SW 1271 (cell line): ENCODE results near the gene TMEM80.
"Not testable (repeated sequence)": the region's sequence is repeated elsewhere in the genome, so short reads cannot be mapped to it uniquely, and the experiment has no call there.

Source experiments
- DNase-seq, 2 experiments: peaks; one replicate each; lab custom pipeline; 2025; lab: John Stamatoyannopoulos, UW

TMEM80 gene

DNA sequence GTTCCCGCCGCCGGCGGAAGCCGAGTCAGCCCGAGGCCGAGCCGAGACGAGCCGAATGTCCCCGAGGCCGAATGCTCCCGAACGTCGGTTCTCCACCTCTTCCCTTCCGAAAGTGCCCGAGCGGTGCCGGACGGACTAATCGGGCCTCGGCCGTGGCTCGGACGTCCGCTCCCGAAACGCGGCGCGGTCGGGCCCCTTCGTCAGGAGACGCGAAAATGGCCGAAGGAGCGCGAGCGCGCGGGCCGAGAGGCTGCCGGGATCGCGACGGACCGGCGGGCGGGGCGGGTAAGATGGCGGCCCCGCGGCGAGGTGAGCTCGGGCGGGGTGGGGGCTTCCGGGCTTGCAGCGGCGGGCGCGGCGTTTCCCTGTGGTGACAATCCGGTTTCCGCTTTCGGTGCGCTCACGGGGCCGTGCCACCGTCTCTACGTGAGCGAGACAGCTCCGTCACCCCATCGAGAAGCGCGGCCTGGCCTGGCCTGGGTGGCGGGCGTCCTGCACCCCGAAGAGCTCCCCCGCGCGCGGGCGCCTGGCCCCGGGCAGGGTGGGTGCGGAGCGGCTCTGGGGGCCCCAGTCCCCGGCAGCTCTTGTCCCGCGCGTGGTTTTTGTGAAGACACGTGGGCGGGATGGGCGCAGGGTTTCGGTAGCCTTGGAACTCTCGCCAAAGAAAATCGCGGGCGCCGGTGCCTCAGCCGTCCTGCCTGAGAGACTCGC lies at the start of gene TMEM80:
Gene TMEM80 (plus strand): TSS at position 279 of the 711 bp plus-strand sequence. CDS start 12 bp downstream, at position 291.
- DNase-seq, result peak; percentile 90 to 91

DNA sequence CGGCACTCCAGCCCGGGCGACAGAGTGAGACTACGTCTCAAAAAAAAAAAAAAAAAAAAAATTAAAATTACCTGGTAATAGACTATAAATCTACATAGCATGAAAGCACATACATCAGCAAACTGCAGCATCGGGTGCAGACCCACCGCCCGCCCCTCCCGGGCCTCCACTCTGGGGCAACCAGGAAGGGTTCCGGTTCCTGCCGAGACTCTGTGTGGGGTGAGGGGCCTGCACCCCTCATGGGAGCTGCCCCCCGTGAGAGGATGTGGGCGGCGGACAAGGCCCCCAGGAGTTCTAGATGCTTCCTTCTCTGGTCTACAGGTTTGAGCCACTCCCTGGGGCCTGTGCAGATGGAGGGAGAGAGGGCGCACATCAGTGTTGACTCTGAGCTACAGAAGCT lies 49.4 kb upstream of the TMEM80 start:
- no peak for DNase-seq

DNA sequence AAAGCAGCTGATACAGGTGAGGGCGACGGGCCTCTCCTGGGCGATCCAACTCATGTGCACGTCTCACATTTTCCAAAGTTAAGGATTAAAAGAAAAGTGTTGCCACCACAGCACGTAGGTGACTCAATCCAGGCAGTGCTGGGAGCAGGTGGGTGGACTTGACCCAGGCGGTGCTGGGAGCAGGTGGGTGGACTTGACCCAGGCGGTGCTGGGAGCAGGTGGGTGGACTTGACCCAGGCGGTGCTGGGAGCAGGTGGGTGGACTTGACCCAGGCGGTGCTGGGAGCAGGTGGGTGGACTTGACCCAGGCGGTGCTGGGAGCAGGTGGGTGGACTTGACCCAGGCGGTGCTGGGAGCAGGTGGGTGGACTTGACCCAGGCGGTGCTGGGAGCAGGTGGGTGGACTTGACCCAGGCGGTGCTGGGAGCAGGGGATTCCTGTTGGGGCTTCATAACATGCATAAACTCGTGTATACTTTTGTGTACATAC lies 47.9 kb upstream of the TMEM80 start:
- DNase-seq, result not testable (repeated sequence)

DNA sequence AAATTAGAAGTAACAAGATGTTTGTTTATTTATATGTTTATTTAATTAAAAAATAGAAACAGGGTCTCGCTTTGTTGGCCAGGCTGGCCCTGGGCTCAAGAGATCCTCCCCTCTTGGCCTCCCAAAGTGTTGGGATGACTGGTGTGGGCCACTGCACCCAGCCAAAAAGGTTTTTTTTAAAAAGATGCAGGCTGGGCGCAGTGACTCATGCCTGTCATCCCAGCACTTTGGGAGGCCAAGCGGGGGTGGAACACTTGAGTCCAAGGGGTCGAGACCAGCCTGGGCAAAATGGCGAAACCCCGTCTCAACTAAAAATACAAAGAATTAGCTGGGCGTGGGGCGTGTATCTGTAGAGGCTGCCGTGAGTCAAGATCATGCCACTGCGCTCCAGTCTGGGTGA lies 45.1 kb upstream of the TMEM80 start:
- DNase-seq, result no peak

DNA sequence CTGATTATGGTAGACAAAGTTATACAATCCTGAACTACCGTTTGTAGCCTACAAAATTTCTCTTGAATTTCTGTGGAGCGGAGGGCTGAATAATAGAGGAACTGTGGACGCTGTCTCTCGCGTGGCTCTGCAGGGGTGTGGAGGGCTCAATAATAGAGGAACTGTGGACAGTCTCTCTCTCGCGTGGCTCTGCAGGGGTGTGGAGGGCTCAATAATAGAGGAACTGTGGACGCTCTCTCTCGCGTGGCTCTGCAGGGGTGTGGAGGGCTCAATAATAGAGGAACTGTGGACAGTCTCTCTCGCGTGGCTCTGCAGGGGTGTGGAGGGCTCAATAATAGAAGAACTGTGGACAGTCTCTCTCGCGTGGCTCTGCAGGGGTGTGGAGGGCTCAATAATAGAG lies 42.5 kb upstream of the TMEM80 start:
- DNase-seq, result not testable (repeated sequence)

DNA sequence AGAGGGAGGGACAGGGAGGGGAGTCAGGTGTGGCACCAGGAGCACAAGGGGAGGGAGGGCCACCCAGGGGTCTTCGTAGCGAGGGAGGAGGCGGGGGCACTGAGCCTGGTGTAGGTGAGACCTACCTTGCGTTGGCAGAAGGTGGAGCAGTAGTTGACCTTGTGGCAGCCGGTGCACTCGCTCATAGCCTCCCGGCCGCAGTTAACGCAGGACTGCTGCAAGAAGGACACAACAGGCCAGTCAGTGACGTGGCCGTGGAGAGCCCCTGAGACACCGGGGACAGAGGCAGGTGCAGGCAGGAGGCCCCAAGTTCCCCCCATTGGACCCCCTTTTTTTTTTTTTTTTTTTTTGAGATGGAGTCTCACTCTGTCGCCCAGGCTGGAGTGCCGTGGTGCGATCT lies 41.8 kb upstream of the TMEM80 start:
- DNase-seq, result no peak

DNA sequence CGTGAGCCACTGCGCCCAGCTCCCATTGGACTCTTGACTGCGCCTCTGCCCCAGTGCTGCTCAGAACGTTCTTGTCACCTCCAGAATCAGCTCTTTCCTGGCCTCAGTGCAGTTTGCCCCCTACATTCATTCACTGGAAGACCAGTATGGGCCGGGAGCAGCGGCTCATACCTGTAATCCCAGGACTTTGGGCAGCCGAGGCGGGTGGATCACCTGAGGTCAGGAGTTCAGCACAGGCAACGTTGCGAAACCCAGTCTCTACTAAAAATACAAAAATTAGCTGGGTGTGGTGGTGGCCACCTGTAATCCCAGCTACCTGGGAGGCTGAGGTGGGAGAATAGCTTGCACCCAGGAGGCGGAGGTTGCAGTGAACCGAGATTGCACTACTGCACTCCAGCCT lies 41.2 kb upstream of the TMEM80 start:
- not testable (repeated sequence) for DNase-seq

DNA sequence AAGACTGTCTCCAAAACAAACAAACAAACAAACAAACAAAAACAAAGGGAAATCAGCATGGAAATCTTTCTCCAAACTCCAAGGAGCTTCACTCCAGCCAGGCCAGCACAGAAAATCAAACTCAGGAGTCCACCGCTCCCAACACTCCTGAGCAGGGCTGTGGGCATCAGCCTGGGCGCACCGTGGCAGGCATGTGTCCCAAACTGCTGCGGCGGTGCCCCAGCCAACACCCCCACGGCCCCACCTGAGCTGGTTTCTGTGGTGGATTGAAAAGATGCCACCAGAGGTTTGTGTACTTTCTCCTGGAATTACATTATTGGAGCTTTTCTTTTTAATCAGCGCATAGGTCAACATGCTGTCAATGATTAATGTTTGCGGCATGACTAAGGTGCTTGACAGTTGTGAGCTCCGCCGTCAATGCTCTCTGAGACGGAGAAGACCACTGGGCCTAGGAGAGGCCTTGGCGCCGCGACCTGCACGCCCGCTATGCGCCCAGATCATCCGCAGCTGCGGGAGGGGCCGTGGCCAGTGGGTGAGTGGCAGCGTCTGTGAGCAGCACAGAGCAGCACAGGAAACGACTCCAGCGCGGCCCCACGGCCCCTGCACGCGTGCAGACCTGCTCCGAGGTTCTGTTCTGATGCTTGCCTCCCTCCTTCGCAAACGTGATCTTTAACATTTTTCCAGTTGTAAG lies 40.4 kb upstream of the TMEM80 start:
- DNase-seq, result no peak

DNA sequence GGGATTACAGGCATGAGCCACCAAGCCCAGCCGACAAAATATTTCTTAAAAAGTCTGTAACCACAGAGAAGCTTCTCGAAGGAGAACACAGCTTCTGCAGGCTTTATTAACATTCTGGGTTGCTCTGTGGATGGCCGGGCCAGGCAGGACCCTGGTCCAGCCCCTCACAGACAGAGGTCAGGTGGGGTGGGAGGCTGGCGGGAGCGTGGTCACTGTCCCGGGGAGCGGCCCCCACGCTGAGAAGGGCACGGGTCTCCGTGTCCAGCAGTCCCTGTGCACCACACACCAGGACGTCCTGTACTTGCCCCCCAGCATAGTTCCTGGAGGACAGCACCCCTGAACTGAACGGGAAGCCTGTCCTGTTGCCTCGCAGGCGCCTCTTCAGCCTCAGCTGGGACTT lies 39.2 kb upstream of the TMEM80 start:
- DNase-seq, result no peak

DNA sequence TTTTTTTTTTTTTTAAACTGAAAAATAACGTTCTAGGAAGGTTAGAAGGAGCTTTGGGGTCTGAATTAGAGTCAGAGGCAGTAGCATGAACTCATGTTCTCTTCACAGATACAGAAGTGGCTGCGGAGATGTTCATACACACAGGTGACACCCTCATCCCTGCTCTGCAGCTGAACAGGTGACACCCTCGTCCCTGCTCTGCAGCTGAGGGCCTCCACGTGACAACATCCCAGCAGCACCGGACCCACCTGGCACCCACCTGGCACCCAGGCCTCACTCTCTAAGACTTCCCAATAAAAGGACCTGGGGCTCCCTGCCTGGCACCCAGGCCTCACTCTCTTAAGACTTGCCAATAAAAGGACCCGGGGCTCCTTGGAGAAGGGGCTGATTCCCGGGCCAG lies 38.8 kb upstream of the TMEM80 start:
- no peak for DNase-seq

DNA sequence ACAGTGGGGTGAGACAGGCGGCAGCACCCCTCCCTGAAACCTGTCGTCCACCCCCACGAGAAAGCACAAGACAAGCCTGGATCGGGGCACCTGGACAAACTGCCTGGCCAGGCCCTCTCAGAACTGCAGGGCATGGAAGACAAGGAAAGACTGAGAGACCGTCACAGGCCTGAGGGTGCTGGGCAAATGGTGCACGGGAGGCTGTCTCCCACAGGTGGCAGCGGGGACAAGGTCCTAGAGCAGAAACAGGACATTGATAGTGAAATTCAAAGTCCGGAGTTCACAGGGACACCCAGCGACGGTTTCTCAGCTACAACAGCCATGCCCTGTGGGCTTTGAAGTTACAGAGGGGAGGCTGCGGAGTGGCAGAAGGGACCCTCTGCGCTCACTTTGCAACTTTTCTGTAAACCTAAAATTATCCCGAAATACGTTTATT lies 37.9 kb upstream of the TMEM80 start:
- no peak for DNase-seq

DNA sequence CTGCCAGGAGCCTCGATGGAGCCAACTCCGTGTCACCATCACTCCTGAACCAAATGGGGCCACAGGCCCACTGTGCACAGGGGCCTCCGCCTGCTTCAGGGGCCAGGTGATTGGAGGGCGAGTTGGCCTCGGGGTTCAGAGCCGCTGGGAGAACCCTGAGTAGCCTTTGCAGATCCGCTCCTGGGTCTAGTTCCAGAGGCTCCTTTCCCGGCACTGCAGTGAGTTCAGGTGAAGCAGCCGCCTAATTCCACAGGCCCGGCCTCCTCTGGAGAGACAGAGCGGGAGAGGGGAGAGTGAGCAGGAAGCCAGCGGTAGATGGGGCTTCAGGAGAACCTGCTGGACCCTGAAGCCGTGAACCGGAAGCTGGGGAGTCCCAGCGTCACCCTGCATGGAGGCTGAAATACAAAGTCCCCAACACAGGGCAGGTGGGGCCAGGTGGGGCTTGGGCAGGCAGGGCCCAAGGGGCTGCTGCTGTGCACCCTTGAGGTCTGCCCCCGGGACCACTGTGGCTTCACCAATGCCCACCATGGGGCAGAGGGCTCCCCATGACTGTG lies 36.0 kb upstream of the TMEM80 start:
- DNase-seq, result no peak

DNA sequence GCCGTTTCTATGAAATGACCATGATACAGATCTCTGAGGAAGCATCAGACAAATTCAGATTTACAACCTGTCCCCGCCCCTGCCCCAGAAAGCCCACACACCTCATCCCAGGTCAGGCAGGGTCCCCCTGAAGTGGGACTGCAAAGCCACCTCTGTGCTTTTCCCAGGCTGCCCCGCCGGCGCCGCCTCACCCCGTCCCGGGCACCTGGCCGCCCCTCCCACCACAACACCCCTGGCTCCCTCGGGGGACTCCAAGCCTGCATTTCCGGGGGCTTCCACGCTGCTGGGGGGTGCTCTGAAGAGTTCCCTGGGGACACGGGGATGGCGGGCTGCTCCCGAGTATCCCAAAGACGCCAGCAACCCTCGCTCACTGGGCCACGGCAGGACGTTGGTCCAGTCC lies 35.3 kb upstream of the TMEM80 start:
- DNase-seq, result no peak

DNA sequence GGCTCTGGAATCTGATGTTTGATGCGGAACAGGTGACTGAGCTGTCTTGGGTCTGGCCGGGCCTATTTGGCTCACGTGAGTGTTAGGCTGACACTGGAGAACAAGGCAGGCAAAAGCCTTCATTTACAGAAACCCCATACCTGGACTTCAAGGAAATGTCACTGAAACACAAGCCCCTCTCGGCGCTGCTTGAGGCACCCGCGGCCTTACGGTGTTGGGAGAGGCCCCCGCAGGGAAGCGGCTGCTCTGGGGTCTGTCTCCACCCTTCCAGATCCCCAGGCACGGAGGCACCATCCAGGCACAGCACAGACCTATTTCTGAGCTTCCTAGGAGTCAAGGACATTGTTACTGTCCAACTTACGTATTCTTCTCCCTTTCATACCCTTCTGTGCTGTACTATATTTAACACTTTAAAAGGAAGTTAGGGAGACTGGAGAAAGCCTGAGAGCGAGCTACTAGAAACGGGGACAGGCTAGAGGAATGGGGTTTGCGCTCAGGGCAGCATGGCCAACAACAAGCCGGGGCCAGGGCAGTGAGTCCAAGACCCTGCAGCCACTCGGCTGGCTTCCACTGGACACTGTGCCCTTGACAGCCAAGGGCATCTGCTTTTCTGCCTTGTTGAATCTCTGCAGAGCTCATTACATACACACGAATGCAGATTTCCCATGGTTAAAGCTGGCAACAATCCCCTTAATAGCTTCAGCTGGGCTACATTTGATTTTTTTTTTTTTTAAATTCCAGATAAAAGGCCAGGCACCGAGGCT lies 34.8 kb upstream of the TMEM80 start:
- DNase-seq, result no peak

DNA sequence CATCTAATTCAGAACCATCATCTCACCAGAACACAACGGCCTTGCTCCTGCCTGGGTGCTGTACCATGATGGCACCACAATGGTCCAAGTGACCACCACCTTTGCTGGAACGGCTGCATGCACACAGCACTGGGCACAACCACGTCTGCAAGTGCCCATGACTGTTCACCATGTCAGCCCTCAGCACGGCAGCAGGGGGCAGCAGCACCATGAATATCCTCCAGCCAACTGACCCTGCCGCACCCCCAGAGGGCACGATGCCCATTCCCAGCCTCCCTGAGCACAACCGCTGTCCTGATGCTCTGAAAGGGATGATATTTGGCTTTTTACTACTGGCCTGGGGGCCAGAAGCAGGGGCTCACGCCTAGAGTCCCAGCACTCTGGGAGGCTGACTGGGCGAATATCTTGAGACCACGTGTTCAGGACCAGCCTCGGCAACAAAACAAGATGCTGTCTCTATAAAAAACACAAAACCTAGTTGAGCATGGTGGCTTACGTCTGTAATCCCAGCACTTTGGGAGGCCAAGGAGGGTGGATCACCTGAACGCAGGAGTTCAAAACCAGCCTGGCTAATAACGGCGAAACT lies 32.8 kb upstream of the TMEM80 start:
- DNase-seq, result peak in 1 of 2 experiments; percentile 13

DNA sequence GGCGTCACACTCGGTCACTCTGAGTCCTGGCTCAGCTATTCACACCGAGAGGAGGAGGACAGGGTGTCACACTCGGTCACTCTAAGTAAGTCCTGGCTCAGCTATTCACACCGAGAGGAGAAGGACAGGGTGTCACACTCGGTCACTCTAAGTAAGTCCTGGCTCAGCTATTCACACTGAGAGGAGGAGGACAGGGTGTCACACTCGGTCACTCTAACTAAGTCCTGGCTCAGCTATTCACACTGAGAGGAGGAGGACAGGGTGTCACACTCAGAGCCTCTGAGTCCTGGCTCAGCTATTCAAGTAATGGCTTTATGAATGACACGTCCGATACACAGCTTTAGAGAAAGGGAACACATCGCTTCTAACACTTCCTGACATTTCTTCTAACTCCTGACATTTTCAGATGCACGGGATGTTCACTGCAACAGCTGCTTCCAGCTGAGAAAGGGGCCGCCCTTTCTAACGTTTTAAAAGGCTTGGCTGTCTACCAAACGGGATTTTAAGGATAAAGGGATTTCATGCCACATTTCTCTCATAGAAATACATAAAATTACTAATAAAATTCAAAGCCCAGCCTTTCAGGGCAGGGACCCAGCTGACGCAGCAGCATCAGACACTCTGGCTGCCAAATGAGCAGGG lies 30.4 kb upstream of the TMEM80 start:
- no peak for DNase-seq

DNA sequence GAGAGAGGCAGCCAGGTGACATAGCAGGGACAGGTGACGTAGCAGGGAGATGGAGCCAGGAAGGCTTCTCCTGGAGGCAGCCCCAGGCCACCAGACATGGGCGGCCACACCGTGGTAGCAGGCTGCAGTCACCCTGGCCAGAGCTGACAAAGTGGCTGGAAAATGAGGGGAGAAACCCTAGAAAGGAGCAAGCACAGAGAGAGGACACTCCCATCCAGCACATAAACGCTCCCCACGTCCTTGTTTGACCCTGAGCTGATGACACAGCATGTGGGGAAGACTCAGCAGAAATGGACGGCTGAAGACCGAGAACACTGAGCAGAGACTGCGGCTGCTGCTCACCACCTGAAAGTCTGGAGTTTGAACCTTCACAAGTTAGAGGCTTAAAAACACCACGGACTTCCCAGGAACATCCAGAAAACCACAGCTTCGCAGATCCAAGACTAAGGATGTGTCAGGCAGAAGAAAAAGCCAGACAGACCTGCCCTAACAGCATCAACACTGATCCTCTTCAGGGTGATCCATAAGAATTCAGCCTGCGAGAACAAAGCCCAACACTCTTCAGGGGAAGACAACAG lies 29.8 kb upstream of the TMEM80 start:
- no peak for DNase-seq

DNA sequence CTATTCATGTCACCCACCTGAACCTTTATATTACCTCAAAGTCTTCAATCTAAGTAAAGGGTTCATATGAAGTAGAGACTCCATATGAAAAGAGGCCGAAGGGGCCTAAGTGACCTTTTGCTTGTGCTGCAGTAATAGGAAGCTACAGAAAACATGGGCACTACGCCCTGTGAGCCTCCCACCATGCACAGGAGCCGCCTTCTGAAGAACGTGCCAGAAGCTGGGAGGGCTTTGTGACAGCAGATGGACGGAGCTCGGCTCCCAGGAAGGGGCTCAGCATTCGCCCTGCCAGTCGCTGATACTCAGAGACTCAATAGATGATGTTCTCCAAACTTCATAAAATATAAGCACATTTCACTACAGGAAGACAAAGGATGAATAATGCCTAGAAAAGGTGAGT lies 21.8 kb upstream of the TMEM80 start:
- DNase-seq, result no peak

DNA sequence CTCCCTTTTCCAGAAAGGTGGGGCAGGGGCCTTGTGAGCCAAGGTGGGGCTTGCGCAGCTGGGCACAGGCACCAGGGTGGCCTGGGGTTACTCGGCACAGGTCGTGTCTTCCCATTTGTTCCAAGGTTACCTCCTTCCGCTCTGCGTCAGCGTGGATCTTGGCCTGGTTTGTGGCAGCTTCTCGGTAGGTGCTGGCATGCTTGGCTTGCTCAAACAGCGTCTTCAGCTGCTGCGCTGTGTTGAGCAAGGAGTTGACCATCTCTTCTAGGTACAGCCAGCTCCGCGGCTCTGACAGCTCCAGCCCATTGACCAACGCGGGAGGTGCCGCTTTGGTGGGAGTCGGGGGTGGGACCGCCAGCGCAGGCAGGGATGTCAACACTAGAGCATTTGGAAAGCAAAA lies 21.2 kb upstream of the TMEM80 start:
- no peak for DNase-seq

DNA sequence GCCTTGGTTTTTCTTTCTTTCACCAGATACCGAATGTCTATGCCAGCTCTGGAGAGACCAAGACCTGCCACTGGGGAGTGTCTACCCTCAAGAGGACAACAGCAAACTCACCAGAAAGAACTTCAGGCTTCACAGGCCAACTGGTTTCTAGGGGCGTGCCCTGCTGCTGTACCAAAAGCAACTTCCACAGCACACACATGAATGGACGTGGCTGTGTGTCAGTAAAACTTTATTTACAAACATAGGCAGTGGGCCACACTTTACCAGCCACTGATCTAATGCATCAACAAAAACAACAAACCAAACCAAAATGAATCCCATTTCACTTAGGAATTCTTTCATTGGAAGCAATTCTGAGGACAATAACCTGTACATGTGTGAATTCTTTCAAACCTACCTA lies 17.3 kb upstream of the TMEM80 start:
- no peak for DNase-seq
